CD4-positive, alpha-beta T cell (primary cell): ENCODE results near the gene KRT76. TPM values are rescaled to one million over a fixed set of nuclear protein-coding genes. Genes with fewer than 3 reads are reported as not detected.

Experiments used
- ATAC-seq: fragments of 200-7000 bp; cut with Tn5 transposase; one replicate; pipeline ENCODE4 v1.10.0; 2022; ENCODE audit warnings: mild to moderate bottlenecking; ENCODE audit not compliant: poor library complexity
- CTCF ChIA-PET: fragments of 350-600 bp; sonication (Branson Sonifier 250); formaldehyde crosslinking; loops from one replicate; lab custom pipeline; 2021; ENCODE audit warnings: antibody characterized with exemption, inconsistent platforms; lab: Charles Lee
- POLR2A ChIA-PET: fragments of 350-600 bp; sonication (Branson Sonifier 250); formaldehyde crosslinking; loops from one replicate; lab custom pipeline; 2021; ENCODE audit warnings: antibody characterized with exemption, inconsistent platforms; lab: Charles Lee
- DNase-seq, 14 experiments: peaks; one replicate each; pipeline ENCODE4 v3.0.0-alpha.2; 2013 to 2020; ENCODE audit warnings: mixed read lengths in 2 of 14
- H3K27ac ChIP-seq, 2 donors: one replicate each; pipeline versions ENCODE4 v1.5.1 to v1.7.0; 2013; ENCODE audit warnings: low read length in 2 of 2, low read depth in 1 of 2, mild to moderate bottlenecking in 1 of 2
- H3K27me3 ChIP-seq, 2 experiments: 1 replicate in 1 of 2; 2 replicates in 1 of 2; pipeline versions ENCODE4 v1.6.1 to v1.7.0; 2013; ENCODE audit warnings: low read length in 2 of 2, control low read depth in 1 of 2, mild to moderate bottlenecking in 1 of 2, moderate library complexity in 1 of 2; ENCODE audit not compliant: insufficient read depth in 2 of 2, control insufficient read depth in 1 of 2
- H3K36me3 ChIP-seq: one replicate; pipeline ENCODE4 v1.6.1; 2013; ENCODE audit warnings: low read length, control low read depth; ENCODE audit not compliant: insufficient read depth
- H3K4me1 ChIP-seq: one replicate; pipeline ENCODE4 v1.6.1; 2013; ENCODE audit warnings: low read length, control low read depth; ENCODE audit not compliant: insufficient read depth
- H3K4me3 ChIP-seq: one replicate; pipeline ENCODE4 v1.5.1; 2013; ENCODE audit warnings: mild to moderate bottlenecking, low read length, moderate library complexity
- H3K9me3 ChIP-seq, 2 experiments: 1 replicate in 1 of 2; 2 replicates in 1 of 2; pipeline versions ENCODE4 v1.6.1 to v1.7.0; 2013; ENCODE audit warnings: low read length in 2 of 2, mild to moderate bottlenecking in 2 of 2, control low read depth in 1 of 2, moderate library complexity in 1 of 2; ENCODE audit not compliant: control insufficient read depth in 1 of 2, insufficient read depth in 1 of 2
- H3K27ac Mint-ChIP-seq: one replicate; pipeline ENCODE4 v1.8.0; 2020; ENCODE audit warnings: mixed read lengths
- H3K27me3 Mint-ChIP-seq: one replicate; pipeline ENCODE4 v1.8.0; 2021; ENCODE audit warnings: mixed read lengths
- H3K36me3 Mint-ChIP-seq: one replicate; pipeline ENCODE4 v1.8.0; 2021; ENCODE audit warnings: low read depth, mixed read lengths
- H3K4me1 Mint-ChIP-seq: one replicate; pipeline ENCODE4 v1.8.0; 2021; ENCODE audit warnings: low read depth, mixed read lengths
- H3K4me3 Mint-ChIP-seq: one replicate; pipeline ENCODE4 v1.8.0; 2020; ENCODE audit warnings: mild to moderate bottlenecking, mixed read lengths
- H3K9me3 Mint-ChIP-seq: one replicate; pipeline ENCODE4 v1.8.0; 2020; ENCODE audit warnings: mixed read lengths
- intact Hi-C, 2 experiments: fragments of 100-400 bp; cut with DNase I in 1 of 2; cut with micrococcal nuclease in 1 of 2; formaldehyde crosslinking; loops; one replicate each; pipeline versions ENCODE4 v1.15.1 to v1.9.0; 2023 to 2025; cut with DNase I, micrococcal nuclease
- total RNA-seq, 174 experiments: library from RNA in 2 of 174; stranded (reverse) in 2 of 174; gene quantifications; one replicate each; pipeline ENCODE4 v1.2.3 and lab custom pipeline; 2021 to 2026
- TF ChIP-seq, protein P1 (sequence below): fragments of 200-600 bp; IDR thresholded peaks from one replicate; pipeline ENCODE4 v1.8.0; 2022; ENCODE audit warnings: antibody characterized with exemption, mild to moderate bottlenecking

Gene KRT76
- total RNA-seq, 2 experiments from 2014 or later: not detected

DNA sequence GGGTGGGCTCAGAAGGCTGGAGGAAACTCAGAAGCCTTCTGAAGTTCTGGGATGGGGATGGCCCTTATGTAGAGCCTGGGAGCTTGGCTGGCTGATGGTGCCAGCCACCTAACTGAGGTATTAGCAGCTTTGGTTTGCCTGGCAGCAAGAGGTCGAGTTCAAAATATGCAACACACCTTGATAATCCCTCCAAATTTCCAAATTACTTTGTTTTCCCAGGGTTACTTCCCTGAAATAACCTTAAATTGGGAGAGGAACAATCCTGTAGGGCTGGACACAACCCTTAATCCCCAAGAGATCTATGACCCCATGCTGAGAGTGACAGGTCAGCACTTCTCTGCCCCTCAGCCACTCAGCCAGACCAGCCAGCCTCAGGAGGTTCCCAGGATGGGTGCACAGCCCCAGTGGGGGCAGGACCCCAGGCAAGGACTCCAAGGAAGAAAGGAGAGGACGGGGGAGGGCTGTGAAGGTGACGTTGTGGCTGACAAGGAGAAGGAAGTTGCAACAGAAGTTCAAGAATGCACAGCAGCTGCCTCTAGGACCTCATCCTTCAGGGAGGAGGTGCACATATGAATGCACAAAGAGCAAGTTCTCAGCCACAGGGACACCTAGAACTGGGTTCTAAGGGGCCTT is 55.2 kb downstream of the KRT76 start:
- Histone ChIP-seq H3K4me1 (no peaks in the 10 kb centered on the region), H3K36me3 (no peaks in the 10 kb centered on the region), H3K4me3 (no peak overlapping the region), H3K9me3 (peaks cover 0 to 4% of the 10 kb centered on the region in 2 experiments), H3K27ac (no peak overlapping the region), H3K27me3 (no peaks in the 10 kb centered on the region)
- ChIA-PET POLR2A (no interaction called here), CTCF (no interaction called here)
- ATAC-seq (no peak), DNase-seq (no peak)
- intact Hi-C loops: no loop called here
- no peak overlapping the region for H3K27ac Mint-ChIP-seq
- no peaks in the 10 kb centered on the region for H3K36me3 Mint-ChIP-seq
- H3K9me3 Mint-ChIP-seq: no peaks in the 10 kb centered on the region
- TF ChIP-seq, protein P1, sequence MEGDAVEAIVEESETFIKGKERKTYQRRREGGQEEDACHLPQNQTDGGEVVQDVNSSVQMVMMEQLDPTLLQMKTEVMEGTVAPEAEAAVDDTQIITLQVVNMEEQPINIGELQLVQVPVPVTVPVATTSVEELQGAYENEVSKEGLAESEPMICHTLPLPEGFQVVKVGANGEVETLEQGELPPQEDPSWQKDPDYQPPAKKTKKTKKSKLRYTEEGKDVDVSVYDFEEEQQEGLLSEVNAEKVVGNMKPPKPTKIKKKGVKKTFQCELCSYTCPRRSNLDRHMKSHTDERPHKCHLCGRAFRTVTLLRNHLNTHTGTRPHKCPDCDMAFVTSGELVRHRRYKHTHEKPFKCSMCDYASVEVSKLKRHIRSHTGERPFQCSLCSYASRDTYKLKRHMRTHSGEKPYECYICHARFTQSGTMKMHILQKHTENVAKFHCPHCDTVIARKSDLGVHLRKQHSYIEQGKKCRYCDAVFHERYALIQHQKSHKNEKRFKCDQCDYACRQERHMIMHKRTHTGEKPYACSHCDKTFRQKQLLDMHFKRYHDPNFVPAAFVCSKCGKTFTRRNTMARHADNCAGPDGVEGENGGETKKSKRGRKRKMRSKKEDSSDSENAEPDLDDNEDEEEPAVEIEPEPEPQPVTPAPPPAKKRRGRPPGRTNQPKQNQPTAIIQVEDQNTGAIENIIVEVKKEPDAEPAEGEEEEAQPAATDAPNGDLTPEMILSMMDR: no peak
- H3K27me3 Mint-ChIP-seq: peaks cover 3% of the 10 kb centered on the region
- H3K4me1 Mint-ChIP-seq: no peaks in the 10 kb centered on the region
- H3K4me3 Mint-ChIP-seq: no peak overlapping the region

DNA sequence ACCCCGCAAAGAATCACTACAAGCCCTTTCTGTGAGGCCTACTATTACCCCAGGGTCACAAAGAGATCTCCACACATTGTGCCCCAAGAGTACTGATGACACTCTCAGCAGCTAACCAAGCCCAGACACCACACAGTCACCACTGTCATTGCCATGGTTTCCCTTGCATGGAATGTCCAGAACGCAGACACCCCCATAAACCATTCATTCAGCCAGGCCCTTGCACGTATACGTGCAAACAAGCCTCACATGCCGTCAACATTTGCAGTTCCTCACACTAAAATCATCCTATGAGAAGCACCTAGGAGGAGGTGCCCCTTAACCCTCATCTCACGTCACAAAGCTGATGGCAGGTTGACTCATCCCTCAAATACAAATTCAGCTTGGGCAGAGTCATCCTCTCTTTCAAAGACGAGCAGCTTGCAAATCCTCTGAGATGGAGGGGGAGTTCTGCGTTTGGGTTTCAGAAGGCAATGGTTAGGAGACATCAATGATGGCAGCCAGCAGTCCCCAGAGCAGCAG is 56.7 kb downstream of the KRT76 start:
- no peaks in the 10 kb centered on the region for H3K9me3 Mint-ChIP-seq
- H3K27me3 Mint-ChIP-seq: peaks cover 15% of the 10 kb centered on the region
- CTCF ChIA-PET: no interaction called here
- TF ChIP-seq, protein P1: no peak
- peaks cover 0 to 7% of the 10 kb centered on the region in 2 experiments for H3K9me3 ChIP-seq
- H3K27me3 ChIP-seq: peaks cover 0 to 3% of the 10 kb centered on the region in 2 experiments
- no peak for ATAC-seq
- H3K27ac Mint-ChIP-seq: no peak overlapping the region
- no peaks in the 10 kb centered on the region for H3K4me1 ChIP-seq
- no peak overlapping the region for H3K4me3 Mint-ChIP-seq
- no peaks in the 10 kb centered on the region for H3K36me3 ChIP-seq
- DNase-seq: no peak
- POLR2A ChIA-PET: no interaction called here
- H3K27ac ChIP-seq: no peak overlapping the region
- no peaks in the 10 kb centered on the region for H3K36me3 Mint-ChIP-seq
- H3K4me3 ChIP-seq: no peak overlapping the region
- intact Hi-C loops: no loop called here
- H3K4me1 Mint-ChIP-seq: peaks cover 7% of the 10 kb centered on the region

Other genes starting within 250 kb of the KRT76 start
- gene KRT71, start 224.2 kb downstream of the KRT76 start, total RNA-seq: not detected
- under 1 TPM; 0.30 to 0.34 TPM for gene KRT74, start 203.5 kb downstream of the KRT76 start, total RNA-seq
- gene KRT72, start 175.9 kb downstream of the KRT76 start, total RNA-seq: 10 to 100 TPM; 82.2 to 83.4 TPM
- 10 to 100 TPM; 67.2 to 69.7 TPM for gene KRT73, start 158.8 kb downstream of the KRT76 start, total RNA-seq
- gene KRT2, start 125.1 kb downstream of the KRT76 start, total RNA-seq: 1 to 10 TPM; 1.7 to 2.1 TPM
- 1 to 10 TPM; 3.9 to 4.0 TPM for gene KRT1, start 96.9 kb downstream of the KRT76 start, total RNA-seq
- under 1 TPM; 0.11 to 0.20 TPM for gene KRT77, start 73.8 kb downstream of the KRT76 start, total RNA-seq
- gene KRT3, start 18.8 kb upstream of the KRT76 start, total RNA-seq: not detected
- not detected for gene KRT4, start 36.8 kb upstream of the KRT76 start, total RNA-seq
- not detected for gene KRT79, start 57.0 kb upstream of the KRT76 start, total RNA-seq
- not detected for gene KRT78, start 71.6 kb upstream of the KRT76 start, total RNA-seq
- gene KRT8, start 127.7 kb upstream of the KRT76 start, total RNA-seq: under 1 TPM; 0.63 to 0.89 TPM
- gene KRT18, start 171.8 kb upstream of the KRT76 start, total RNA-seq: 1 to 10 TPM; 7.2 to 9.2 TPM
- 100 to 1,000 TPM; 794 to 806 TPM for gene EIF4B, start 229.1 kb upstream of the KRT76 start, total RNA-seq